ENCODE data around the gene B4GALT3.

GRCh38 chr1:161179698-161180097 lies 2.4 kb upstream of the B4GALT3 start:
- TF ChIP-seq CTCF (IDR thresholded peaks at IDR 0.05) (no peak), EP300 (IDR thresholded peaks at IDR 0.05) (no peak), POLR2A (IDR thresholded peaks at IDR 0.05) (no peak), POLR2AphosphoS5 (IDR thresholded peaks at IDR 0.05) (no peak)

Data from upper lobe of left lung (tissue), 4 donors.